ENCODE results near the gene C16orf92. TPM values are rescaled to one million over a fixed set of nuclear protein-coding genes. Genes with fewer than 3 reads are reported as not detected.

Gene C16orf92
- total and polyA plus RNA-seq, 2 of the 8 experiments (the other 6 are each of a cell fraction or from before 2014, with no cell fraction given) = not detected

DNA sequence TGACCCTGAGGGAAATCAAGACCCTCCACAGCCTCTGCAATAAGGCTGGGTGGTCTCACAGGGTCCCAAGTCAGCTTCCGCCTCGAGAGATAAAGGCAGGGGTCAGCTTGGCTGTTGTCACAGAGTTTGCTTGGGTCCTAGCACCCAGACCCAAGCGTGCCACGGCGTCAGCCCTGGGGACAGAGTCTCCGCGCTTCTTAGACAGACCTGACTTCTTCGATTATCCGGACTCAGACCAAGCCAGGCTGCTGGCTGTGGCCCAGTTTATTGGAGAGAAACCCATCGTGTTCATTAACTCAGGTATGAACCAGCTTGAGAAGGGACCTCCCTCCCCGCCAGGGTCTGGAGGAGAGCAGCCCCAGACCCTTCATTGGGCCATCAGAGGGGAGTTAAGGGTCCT is 588 bp downstream of the C16orf92 start (continued):
- no peak for TF ChIP-seq CHD1 (IDR thresholded peaks at IDR 0.05; ENCODE audit: low read depth, low read length)

Measured in H1 (cell line).